ENCODE data around the gene ABHD14A.

The ABHD14A gene

GRCh38 chr3:51942603-51943450, 32.0 kb upstream of the ABHD14A start:
- TF ChIP-seq CTCF (IDR thresholded peaks at IDR 0.05; ENCODE audit: borderline replicate concordance, insufficient read depth, low read depth, low read length), result no peak
- peak overlapping the region; percentile 66 for H3K4me3 ChIP-seq (ENCODE audit: low read depth, low read length)

DNA sequence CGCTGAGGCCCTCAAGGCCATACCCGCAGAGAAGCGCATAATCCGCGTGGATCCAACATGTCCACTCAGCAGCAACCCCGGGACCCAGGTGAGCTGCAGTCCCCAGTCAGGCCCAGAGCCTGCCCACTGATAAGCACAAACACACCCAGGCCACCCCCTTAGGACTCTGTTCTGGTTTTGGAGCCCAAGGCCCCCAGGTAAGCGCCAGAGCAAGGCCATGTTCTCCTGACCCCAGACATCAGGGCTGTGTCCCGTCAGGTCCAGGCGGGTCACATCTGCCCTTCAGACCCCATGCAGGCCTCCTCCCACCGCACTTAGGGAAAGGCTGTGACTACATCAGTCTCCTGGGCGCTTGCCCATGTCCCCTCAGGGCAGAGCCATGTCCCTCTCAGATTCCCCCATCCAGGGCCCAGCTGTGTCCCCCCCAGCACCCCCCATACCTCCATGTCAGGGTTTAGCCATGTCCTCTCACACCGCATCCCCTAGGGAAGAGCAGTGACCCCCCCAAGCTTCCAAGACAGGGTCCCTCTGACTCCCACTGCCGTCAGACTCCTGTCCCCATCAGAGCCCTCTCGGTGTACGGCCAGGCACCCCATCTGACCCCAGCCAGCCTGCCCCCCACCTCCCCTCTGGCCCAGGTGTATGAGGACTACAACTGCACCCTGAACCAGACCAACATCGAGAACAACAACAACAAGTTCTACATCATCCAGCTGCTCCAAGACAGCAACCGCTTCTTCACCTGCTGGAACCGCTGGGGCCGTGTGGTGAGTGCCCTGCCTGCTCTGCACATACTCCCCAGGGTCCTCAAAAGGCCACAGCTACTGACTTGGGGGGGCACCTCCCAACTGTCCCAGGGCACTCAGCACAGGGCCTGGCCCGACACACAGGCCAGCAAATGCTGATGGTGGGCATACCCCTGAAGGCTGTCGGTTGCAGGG, 31.1 kb upstream of the ABHD14A start:
- no peak overlapping the region for H3K4me3 ChIP-seq (ENCODE audit: low read depth, low read length)
- no peak for TF ChIP-seq CTCF (IDR thresholded peaks at IDR 0.05; ENCODE audit: borderline replicate concordance, insufficient read depth, low read depth, low read length)

DNA sequence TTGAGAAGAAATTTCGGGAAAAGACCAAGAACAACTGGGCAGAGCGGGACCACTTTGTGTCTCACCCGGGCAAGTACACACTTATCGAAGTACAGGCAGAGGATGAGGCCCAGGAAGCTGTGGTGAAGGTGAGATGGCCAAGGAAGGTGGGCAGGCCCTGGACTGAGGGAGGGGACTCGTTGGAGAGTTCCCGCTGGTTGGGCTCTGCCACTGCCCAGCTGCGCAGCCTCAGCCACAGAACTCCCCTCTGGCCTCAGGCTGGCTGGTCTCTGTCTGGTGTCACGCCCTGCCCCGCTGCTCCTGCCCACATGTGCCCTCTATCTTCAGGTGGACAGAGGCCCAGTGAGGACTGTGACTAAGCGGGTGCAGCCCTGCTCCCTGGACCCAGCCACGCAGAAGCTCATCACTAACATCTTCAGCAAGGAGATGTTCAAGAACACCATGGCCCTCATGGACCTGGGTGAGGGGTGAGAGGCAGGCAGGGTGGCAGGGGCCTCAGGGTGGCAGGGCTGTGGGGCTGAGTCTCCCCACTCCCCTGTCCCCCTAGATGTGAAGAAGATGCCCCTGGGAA, 30.3 kb upstream of the ABHD14A start:
- no peak for TF ChIP-seq CTCF (IDR thresholded peaks at IDR 0.05; ENCODE audit: borderline replicate concordance, insufficient read depth, low read depth, low read length)
- H3K4me3 ChIP-seq (ENCODE audit: low read depth, low read length), result no peak overlapping the region

DNA sequence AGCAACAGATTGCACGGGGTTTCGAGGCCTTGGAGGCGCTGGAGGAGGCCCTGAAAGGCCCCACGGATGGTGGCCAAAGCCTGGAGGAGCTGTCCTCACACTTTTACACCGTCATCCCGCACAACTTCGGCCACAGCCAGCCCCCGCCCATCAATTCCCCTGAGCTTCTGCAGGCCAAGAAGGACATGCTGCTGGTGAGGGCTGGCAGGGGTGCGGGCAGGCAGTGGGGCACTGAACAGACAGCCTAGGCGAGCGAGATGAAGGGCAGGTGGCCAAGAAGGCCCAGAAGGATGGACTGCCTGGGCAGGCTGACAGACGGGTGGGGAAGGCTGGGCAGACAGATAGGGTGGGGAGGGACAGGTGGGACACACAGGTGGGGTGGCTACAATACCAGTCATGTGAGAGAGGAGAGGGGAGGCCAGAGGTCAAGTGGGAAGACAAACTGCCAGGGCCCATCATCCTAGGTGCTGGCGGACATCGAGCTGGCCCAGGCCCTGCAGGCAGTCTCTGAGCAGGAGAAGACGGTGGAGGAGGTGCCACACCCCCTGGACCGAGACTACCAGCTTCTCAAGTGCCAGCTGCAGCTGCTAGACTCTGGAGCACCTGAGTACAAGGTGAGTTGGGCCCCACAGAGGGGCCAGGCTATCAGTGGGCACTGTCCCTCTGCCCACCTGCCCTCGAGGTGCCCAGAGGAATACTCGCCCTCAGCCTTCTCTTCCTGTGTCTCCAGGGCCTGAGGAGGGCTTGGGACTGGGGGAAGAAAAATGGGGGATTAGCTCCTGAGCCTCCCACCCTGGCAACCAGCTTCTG, 29.6 kb upstream of the ABHD14A start:
- TF ChIP-seq CTCF (IDR thresholded peaks at IDR 0.05; ENCODE audit: borderline replicate concordance, insufficient read depth, low read depth, low read length), result no peak
- H3K4me3 ChIP-seq (ENCODE audit: low read depth, low read length), result no peak overlapping the region

- no peak overlapping the region for H3K4me3 ChIP-seq (ENCODE audit: low read depth, low read length)
- TF ChIP-seq CTCF (IDR thresholded peaks at IDR 0.05; ENCODE audit: borderline replicate concordance, insufficient read depth, low read depth, low read length), result no peak
Observed at GRCh38 chr3:51945926-51946705, 28.7 kb upstream of the ABHD14A start.

DNA sequence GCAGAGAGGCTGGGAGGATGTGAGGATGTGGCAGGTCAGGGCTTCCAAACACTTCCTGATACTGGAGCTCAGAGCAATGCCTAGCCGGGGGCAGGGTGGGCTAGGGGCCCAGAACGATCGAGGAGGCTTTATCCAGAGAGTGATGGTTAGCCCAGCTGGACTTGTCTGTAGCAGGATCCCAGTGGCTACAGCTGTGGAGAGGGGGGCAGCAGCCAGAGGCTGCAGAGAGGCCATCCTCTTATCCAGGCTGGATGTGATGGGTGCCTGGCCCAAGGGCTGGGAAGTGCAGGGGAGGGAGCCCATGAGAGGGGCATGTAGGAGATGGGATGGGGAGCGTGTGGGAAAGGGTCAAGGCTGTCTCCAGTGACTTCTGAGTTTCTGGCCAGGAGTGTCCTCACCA, 28.1 kb upstream of the ABHD14A start:
- TF ChIP-seq CTCF (IDR thresholded peaks at IDR 0.05; ENCODE audit: borderline replicate concordance, insufficient read depth, low read depth, low read length), result no peak
- H3K4me3 ChIP-seq (ENCODE audit: low read depth, low read length), result no peak overlapping the region

Measured in GM12875 (cell line).